Measurements from ENCODE around the gene ADGRL2. TPM values are rescaled to one million over a fixed set of nuclear protein-coding genes. Genes with fewer than 3 reads are reported as not detected.

The ADGRL2 gene
- total RNA-seq, 2 donors from 2014 or later: 83.1 to 121 TPM

- no peaks in the 10 kb centered on the region for H3K9me3 ChIP-seq
- H3K4me3 ChIP-seq: no peak overlapping the region
- no peaks in the 10 kb centered on the region for H3K36me3 ChIP-seq
- peaks cover 0 to 9% of the 10 kb centered on the region in 2 donors for H3K4me1 ChIP-seq
- TF ChIP-seq, protein P1, sequence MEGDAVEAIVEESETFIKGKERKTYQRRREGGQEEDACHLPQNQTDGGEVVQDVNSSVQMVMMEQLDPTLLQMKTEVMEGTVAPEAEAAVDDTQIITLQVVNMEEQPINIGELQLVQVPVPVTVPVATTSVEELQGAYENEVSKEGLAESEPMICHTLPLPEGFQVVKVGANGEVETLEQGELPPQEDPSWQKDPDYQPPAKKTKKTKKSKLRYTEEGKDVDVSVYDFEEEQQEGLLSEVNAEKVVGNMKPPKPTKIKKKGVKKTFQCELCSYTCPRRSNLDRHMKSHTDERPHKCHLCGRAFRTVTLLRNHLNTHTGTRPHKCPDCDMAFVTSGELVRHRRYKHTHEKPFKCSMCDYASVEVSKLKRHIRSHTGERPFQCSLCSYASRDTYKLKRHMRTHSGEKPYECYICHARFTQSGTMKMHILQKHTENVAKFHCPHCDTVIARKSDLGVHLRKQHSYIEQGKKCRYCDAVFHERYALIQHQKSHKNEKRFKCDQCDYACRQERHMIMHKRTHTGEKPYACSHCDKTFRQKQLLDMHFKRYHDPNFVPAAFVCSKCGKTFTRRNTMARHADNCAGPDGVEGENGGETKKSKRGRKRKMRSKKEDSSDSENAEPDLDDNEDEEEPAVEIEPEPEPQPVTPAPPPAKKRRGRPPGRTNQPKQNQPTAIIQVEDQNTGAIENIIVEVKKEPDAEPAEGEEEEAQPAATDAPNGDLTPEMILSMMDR (IDR thresholded peaks at IDR 0.05): no peak
- no peak overlapping the region for H3K27ac ChIP-seq
- no peaks in the 10 kb centered on the region for H3K27me3 ChIP-seq
- DNase-seq (ENCODE audit: low spot score): no peak
Measured at GRCh38 chr1:81937791-81938450, 137.2 kb downstream of the ADGRL2 start.

GRCh38 chr1:81948495-81948894, 147.8 kb downstream of the ADGRL2 start:
- no peaks in the 10 kb centered on the region for H3K9me3 ChIP-seq
- H3K4me1 ChIP-seq: peaks cover 0 to 23% of the 10 kb centered on the region in 2 donors
- DNase-seq (ENCODE audit: low spot score): no peak
- no peak overlapping the region for H3K27ac ChIP-seq
- no peaks in the 10 kb centered on the region for H3K36me3 ChIP-seq
- no peaks in the 10 kb centered on the region for H3K27me3 ChIP-seq
- H3K4me3 ChIP-seq: no peak overlapping the region
- TF ChIP-seq, protein P1 (IDR thresholded peaks at IDR 0.05): no peak

GRCh38 chr1:81949421-81949820, 148.7 kb downstream of the ADGRL2 start:
- TF ChIP-seq, protein P1 (IDR thresholded peaks at IDR 0.05): no peak
- no peak for DNase-seq (ENCODE audit: low spot score)
- Histone ChIP-seq H3K36me3 (no peaks in the 10 kb centered on the region), H3K27ac (no peak overlapping the region), H3K9me3 (no peaks in the 10 kb centered on the region), H3K4me3 (no peak overlapping the region), H3K27me3 (no peaks in the 10 kb centered on the region), H3K4me1 (peaks cover 0 to 23% of the 10 kb centered on the region in 2 donors)

- Histone ChIP-seq H3K27me3 (no peaks in the 10 kb centered on the region), H3K27ac (no peak overlapping the region), H3K9me3 (no peaks in the 10 kb centered on the region), H3K36me3 (no peaks in the 10 kb centered on the region), H3K4me1 (peaks cover 0 to 23% of the 10 kb centered on the region in 2 donors), H3K4me3 (no peak overlapping the region)
- DNase-seq (ENCODE audit: low spot score): no peak
- TF ChIP-seq, protein P1 (IDR thresholded peaks at IDR 0.05): no peak
Measured at GRCh38 chr1:81950037-81950436, 149.3 kb downstream of the ADGRL2 start.

DNA sequence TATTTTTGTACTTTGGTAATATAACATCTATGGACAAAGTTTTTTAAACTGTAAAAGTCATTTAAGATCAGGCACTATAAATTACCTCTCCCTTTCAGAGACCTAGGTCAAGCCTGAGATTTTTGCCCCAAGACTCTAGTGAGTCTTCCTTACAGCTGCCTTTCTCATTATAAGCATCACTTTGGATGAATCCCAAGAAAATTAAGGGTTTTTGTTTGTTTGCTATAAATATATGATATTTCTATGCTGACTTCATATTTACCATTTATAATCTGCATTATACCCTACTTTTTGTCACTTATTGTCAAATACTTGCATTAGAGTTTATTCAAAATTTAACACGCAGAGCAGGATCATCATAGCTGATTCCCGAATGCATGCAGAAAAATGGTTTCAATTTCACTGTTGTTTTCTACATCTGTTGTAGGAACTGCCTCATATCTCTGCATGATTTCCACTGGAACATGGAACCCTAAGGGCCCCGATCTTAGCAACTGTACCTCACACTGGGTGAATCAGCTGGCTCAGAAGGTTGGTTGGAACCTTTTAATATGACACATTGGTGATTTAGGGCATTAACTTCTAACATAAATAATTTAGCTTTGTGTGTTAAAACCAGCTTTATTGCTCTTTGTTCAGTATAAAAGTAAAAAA, 150.0 kb downstream of the ADGRL2 start:
- peaks cover 1% of the 10 kb centered on the region for H3K36me3 ChIP-seq
- H3K4me1 ChIP-seq: peaks cover 0 to 20% of the 10 kb centered on the region in 2 donors
- H3K27me3 ChIP-seq: no peaks in the 10 kb centered on the region
- no peaks in the 10 kb centered on the region for H3K9me3 ChIP-seq
- no peak for DNase-seq (ENCODE audit: low spot score)
- no peak overlapping the region for H3K4me3 ChIP-seq
- no peak overlapping the region for H3K27ac ChIP-seq
- TF ChIP-seq, protein P1 (IDR thresholded peaks at IDR 0.05): no peak
